Measurements from ENCODE around the gene EDA2R. TPM values are rescaled to one million over a fixed set of nuclear protein-coding genes. Genes with fewer than 3 reads are reported as not detected.
A peak's percentile ranks its signal among the peaks of the same experiment; 100 is the strongest.

EDA2R gene, protein sequence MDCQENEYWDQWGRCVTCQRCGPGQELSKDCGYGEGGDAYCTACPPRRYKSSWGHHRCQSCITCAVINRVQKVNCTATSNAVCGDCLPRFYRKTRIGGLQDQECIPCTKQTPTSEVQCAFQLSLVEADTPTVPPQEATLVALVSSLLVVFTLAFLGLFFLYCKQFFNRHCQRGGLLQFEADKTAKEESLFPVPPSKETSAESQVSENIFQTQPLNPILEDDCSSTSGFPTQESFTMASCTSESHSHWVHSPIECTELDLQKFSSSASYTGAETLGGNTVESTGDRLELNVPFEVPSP
- total RNA-seq: 8.1 and 18.1 TPM in 2 replicates

DNA sequence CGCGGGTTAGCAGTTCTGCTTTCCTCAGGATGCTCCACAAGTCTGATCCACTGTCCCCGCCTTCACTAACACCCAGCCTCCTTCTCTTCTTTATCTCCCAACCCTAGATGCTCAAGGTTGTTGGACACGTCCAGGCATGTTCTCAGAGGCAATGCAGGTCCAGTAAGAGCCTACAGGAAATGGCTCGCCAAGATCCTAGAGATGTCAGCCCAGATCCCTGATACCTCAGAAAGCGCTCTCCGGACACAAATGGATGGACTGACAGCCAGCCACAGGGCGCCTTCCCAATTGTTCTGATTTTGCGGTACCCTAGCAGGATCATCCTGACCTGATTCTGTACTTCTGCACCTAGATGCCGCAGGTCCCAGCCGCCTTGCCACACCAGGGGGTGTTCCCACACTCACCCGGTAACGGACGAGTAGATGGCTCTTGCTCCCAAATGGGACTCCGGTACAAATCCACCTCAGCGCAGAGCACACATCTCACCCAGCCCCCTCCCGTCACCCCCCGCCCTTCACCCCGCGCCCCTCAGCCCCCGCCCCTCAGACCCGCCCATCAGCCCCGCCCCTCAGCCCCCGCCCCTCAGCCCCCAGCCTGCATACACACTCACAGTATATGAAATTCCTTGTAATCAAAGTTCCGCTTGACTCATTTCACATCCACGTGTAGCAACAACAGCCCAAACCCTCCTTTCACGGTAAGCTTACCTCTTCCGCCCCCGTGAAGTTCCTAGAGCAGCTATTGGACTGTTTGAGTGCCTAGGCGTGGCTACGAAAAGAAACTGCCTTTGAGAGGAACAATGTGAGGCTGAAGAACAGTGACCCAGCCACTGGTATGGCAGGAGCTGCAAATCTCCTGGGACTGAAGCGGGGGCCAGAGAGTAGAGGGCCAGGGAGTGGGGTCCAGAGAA, at the start of gene EDA2R:
EDA2R (minus strand) TSS at position 488 of the 910 bp plus-strand sequence. CDS start 23,058 bp downstream, outside the sequence.
- peak; percentile 55 for DNase-seq (ENCODE audit: low read depth)
- TF ChIP-seq, protein P1, sequence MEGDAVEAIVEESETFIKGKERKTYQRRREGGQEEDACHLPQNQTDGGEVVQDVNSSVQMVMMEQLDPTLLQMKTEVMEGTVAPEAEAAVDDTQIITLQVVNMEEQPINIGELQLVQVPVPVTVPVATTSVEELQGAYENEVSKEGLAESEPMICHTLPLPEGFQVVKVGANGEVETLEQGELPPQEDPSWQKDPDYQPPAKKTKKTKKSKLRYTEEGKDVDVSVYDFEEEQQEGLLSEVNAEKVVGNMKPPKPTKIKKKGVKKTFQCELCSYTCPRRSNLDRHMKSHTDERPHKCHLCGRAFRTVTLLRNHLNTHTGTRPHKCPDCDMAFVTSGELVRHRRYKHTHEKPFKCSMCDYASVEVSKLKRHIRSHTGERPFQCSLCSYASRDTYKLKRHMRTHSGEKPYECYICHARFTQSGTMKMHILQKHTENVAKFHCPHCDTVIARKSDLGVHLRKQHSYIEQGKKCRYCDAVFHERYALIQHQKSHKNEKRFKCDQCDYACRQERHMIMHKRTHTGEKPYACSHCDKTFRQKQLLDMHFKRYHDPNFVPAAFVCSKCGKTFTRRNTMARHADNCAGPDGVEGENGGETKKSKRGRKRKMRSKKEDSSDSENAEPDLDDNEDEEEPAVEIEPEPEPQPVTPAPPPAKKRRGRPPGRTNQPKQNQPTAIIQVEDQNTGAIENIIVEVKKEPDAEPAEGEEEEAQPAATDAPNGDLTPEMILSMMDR (IDR thresholded peaks at IDR 0.05; ENCODE audit: insufficient read depth, low read depth, low read length): no peak
- H3K4me3 ChIP-seq (ENCODE audit: low read depth, low read length): peak within 1 kb of the TSS; percentile 49

DNA sequence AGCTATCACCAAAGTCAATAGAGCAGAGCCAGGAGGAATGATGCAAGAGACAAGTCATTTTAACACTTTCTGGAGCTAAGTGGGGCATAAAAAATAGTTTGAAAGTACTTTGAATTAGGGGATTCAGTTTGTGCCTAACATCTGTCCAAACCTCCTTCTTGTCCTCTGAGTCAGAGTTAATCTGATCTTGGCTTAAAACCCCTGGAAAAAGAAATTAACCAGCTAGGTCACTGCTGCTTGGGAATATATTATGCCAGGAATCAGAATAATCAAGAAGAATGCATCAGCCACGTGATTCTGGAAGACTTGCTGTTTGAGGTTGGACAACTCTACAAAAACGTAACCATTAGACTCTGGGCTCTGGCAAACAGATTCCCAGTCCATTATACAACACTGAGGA, 45.3 kb upstream of the EDA2R start:
- no peak for DNase-seq (ENCODE audit: low read depth)
- H3K4me3 ChIP-seq (ENCODE audit: low read depth, low read length): no peak overlapping the region
- TF ChIP-seq, protein P1 (IDR thresholded peaks at IDR 0.05; ENCODE audit: insufficient read depth, low read depth, low read length): no peak

DNA sequence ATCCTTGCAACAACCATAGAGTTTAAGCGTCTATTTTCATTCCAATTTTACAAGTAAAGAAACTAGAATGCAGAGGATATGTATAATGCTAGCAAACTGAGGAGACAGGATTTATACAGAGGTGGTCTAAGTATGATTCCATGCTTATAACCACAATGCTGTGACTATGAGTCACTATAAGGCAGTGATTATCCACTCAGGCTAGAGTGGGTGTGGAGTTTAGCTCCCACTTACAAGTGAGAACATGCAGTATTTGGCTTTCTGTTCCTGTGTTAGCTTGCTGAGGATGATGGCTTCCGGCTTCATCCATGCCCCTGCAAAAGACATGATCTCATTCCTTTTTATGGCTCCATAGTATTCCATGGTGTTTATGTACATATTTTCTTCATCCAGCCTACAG, 41.6 kb upstream of the EDA2R start:
- no peak overlapping the region for H3K4me3 ChIP-seq (ENCODE audit: low read depth, low read length)
- TF ChIP-seq, protein P1 (IDR thresholded peaks at IDR 0.05; ENCODE audit: insufficient read depth, low read depth, low read length): no peak

DNA sequence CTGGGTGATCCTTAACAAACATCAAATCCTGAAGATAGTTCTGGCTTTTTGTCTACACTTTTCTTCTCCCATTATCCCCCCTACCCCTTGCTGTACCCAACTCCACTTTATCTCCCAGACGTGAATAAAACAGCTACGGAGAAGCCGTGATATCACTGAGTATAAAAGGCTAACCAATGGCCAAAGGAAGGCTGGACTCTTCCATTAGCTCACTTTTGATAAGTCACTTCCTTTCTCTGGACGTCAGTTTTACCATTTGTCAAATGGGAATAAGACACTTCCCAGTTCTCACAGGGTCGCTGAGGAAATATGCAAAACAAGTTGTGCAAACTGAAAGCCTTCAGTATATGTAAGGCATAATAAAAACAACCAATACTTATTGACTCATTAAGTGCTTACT, 38.6 kb upstream of the EDA2R start:
- no peak overlapping the region for H3K4me3 ChIP-seq (ENCODE audit: low read depth, low read length)
- TF ChIP-seq, protein P1 (IDR thresholded peaks at IDR 0.05; ENCODE audit: insufficient read depth, low read depth, low read length): no peak
- DNase-seq (ENCODE audit: low read depth): peak; percentile 13

More for the DNA sequence above, 41.6 kb upstream of the EDA2R start:
- no peak for DNase-seq (ENCODE audit: low read depth)

DNA sequence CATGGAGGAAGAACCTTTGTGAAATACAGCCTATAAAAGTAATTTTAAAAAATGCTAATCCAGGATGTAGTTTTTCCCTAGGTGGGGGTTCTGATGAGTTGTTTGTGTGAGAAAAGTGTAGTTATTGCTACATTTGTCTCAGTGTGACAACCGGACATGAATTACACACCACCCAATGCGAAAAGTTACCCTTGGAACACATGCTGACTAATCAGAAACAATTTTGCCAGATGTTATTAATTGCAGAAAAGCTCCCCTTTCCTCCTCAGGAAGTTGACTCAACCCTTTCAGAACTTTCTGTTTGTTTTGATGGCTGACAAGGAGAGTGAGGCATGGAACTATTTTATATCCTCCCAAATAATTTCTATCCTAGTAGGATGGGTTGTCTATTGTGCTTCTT, 38.1 kb upstream of the EDA2R start:
- peak; percentile 60 for DNase-seq (ENCODE audit: low read depth)
- H3K4me3 ChIP-seq (ENCODE audit: low read depth, low read length): no peak overlapping the region

DNA sequence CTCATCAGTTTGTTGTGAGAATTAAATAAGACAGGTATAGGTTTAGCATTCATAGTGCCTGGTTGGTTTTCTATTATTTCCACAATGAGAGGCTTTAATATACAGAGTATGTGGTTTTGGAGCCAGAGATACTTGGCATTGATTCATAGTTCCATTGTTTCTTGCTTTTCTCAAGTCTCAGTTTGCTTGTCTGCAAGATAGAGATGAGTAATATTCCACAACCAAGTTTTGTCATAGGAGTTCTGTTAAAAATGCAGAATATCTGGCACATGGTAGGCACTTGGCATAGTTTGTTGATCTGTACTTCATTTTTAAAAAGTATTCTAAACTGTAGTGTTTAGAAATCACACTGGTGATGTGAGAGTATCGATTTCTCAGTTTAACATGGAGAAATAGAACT, 37.5 kb upstream of the EDA2R start:
- peak; percentile 6 for DNase-seq (ENCODE audit: low read depth)
- TF ChIP-seq, protein P1 (IDR thresholded peaks at IDR 0.05; ENCODE audit: insufficient read depth, low read depth, low read length): no peak
- no peak overlapping the region for H3K4me3 ChIP-seq (ENCODE audit: low read depth, low read length)

More for the DNA sequence above, 38.1 kb upstream of the EDA2R start:
- TF ChIP-seq, protein P1 (IDR thresholded peaks at IDR 0.05; ENCODE audit: insufficient read depth, low read depth, low read length): no peak

Data from fibroblast of villous mesenchyme (primary cell).